Measurements from ENCODE around the gene MMP24. TPM values are rescaled to one million over a fixed set of nuclear protein-coding genes. Genes with fewer than 3 reads are reported as not detected.
A peak's percentile ranks its signal among the peaks of the same experiment; 100 is the strongest.

Gene MMP24
- total and polyA plus RNA-seq, 2 experiments from 2014 or later: 0.70 to 8.5 TPM

GRCh38 chr20:35237486-35237885, 11.0 kb downstream of the MMP24 start:
- TF ChIP-seq EZH2phosphoT487 (IDR thresholded peaks at IDR 0.05; ENCODE audit: insufficient read depth, low read depth): no peak
- no peak for TF ChIP-seq EZH2 (IDR thresholded peaks at IDR 0.05; ENCODE audit: insufficient read depth, poor library complexity, severe bottlenecking)
- DNase-seq: peak; percentile 70
- no peaks in the 10 kb centered on the region for H4K20me1 ChIP-seq (ENCODE audit: insufficient read depth)
- H3K4me2 ChIP-seq (ENCODE audit: unreplicated experiment): no peak overlapping the region
- H3K4me1 ChIP-seq (ENCODE audit: insufficient read depth): peaks cover 16% of the 10 kb centered on the region
- H3K9me2 ChIP-seq (ENCODE audit: insufficient read depth): no peaks in the 10 kb centered on the region
- no peak overlapping the region for H3K4me3 ChIP-seq
- peaks cover 8% of the 10 kb centered on the region; the same call in 1 of the 2 replicates for H3F3A ChIP-seq (ENCODE audit: insufficient read depth)
- H3K27me3 ChIP-seq (replicated peaks; ENCODE audit: insufficient read depth): no peaks in the 10 kb centered on the region
- in situ Hi-C loops (cut with MboI): no loop called here
- H3K27ac ChIP-seq: no peak overlapping the region
- H3K9ac ChIP-seq: no peak overlapping the region
- H2AFZ ChIP-seq: no peak overlapping the region
- H3K79me2 ChIP-seq (ENCODE audit: insufficient read depth): no peaks in the 10 kb centered on the region
- no peaks in the 10 kb centered on the region for H3K9me3 ChIP-seq (ENCODE audit: low read depth)
- H3K36me3 ChIP-seq (ENCODE audit: low read depth): no peaks in the 10 kb centered on the region

- DNase-seq: no peak
- H3K27ac ChIP-seq: no peak overlapping the region
- H2AFZ ChIP-seq: no peak overlapping the region
- 76 to 80% methylated on average over 4 of the region's 4 CpGs for WGBS, 2 experiments (ENCODE audit: low coverage in 1 of 2, low lambda C conversion rate in 2 of 2, missing lambda C conversion rate in 2 of 2)
- no peak overlapping the region for H3K9ac ChIP-seq
- H3F3A ChIP-seq (ENCODE audit: insufficient read depth): peaks cover 1% of the 10 kb centered on the region; the same call in 1 of the 2 replicates
- H3K27me3 ChIP-seq (replicated peaks; ENCODE audit: insufficient read depth): no peaks in the 10 kb centered on the region
- H3K9me2 ChIP-seq (ENCODE audit: insufficient read depth): no peaks in the 10 kb centered on the region
- H3K4me2 ChIP-seq (ENCODE audit: unreplicated experiment): no peak overlapping the region
- H3K4me1 ChIP-seq (ENCODE audit: insufficient read depth): peaks cover 9% of the 10 kb centered on the region
- in situ Hi-C loops (cut with MboI): no loop called here
- no peaks in the 10 kb centered on the region for H3K79me2 ChIP-seq (ENCODE audit: insufficient read depth)
- no peak for TF ChIP-seq EZH2phosphoT487 (IDR thresholded peaks at IDR 0.05; ENCODE audit: insufficient read depth, low read depth)
- no peak for TF ChIP-seq EZH2 (IDR thresholded peaks at IDR 0.05; ENCODE audit: insufficient read depth, poor library complexity, severe bottlenecking)
- no peaks in the 10 kb centered on the region for H4K20me1 ChIP-seq (ENCODE audit: insufficient read depth)
- no peaks in the 10 kb centered on the region for H3K36me3 ChIP-seq (ENCODE audit: low read depth)
- no peaks in the 10 kb centered on the region for H3K9me3 ChIP-seq (ENCODE audit: low read depth)
- no peak overlapping the region for H3K4me3 ChIP-seq
Measured at GRCh38 chr20:35238170-35238569, 11.7 kb downstream of the MMP24 start.

- Histone ChIP-seq H3F3A (ENCODE audit: insufficient read depth) (no peaks in the 10 kb centered on the region), H4K20me1 (ENCODE audit: insufficient read depth) (no peaks in the 10 kb centered on the region), H3K9me2 (ENCODE audit: insufficient read depth) (no peaks in the 10 kb centered on the region), H3K9me3 (ENCODE audit: low read depth) (no peaks in the 10 kb centered on the region), H3K79me2 (ENCODE audit: insufficient read depth) (no peaks in the 10 kb centered on the region), H3K4me2 (ENCODE audit: unreplicated experiment) (no peak overlapping the region), H3K4me3 (no peak overlapping the region), H2AFZ (no peak overlapping the region), H3K27ac (no peak overlapping the region), H3K36me3 (ENCODE audit: low read depth) (no peaks in the 10 kb centered on the region), H3K27me3 (replicated peaks; ENCODE audit: insufficient read depth) (no peaks in the 10 kb centered on the region), H3K9ac (no peak overlapping the region), H3K4me1 (ENCODE audit: insufficient read depth) (peaks cover 8% of the 10 kb centered on the region)
- TF ChIP-seq EZH2 (IDR thresholded peaks at IDR 0.05; ENCODE audit: insufficient read depth, poor library complexity, severe bottlenecking): no peak
- no peak for TF ChIP-seq EZH2phosphoT487 (IDR thresholded peaks at IDR 0.05; ENCODE audit: insufficient read depth, low read depth)
- in situ Hi-C loops (cut with MboI): no loop called here
- WGBS, 2 experiments (ENCODE audit: low coverage in 1 of 2, low lambda C conversion rate in 2 of 2, missing lambda C conversion rate in 2 of 2): 90 to 93% methylated on average over 5 of the region's 5 CpGs
- no peak for DNase-seq
Measured at GRCh38 chr20:35238735-35239134, 12.2 kb downstream of the MMP24 start.

- no peaks in the 10 kb centered on the region for H3K79me2 ChIP-seq (ENCODE audit: insufficient read depth)
- 69 to 79% methylated on average over 5 of the region's 5 CpGs for WGBS, 2 experiments (ENCODE audit: low coverage in 1 of 2, low lambda C conversion rate in 2 of 2, missing lambda C conversion rate in 2 of 2)
- H2AFZ ChIP-seq: no peak overlapping the region
- peaks cover 8% of the 10 kb centered on the region for H3K4me1 ChIP-seq (ENCODE audit: insufficient read depth)
- H3K9me3 ChIP-seq (ENCODE audit: low read depth): no peaks in the 10 kb centered on the region
- H3K4me2 ChIP-seq (ENCODE audit: unreplicated experiment): no peak overlapping the region
- H3F3A ChIP-seq (ENCODE audit: insufficient read depth): no peaks in the 10 kb centered on the region
- H3K4me3 ChIP-seq: no peak overlapping the region
- no peaks in the 10 kb centered on the region for H4K20me1 ChIP-seq (ENCODE audit: insufficient read depth)
- no peak for DNase-seq
- no peaks in the 10 kb centered on the region for H3K9me2 ChIP-seq (ENCODE audit: insufficient read depth)
- no peaks in the 10 kb centered on the region for H3K36me3 ChIP-seq (ENCODE audit: low read depth)
- H3K27me3 ChIP-seq (replicated peaks; ENCODE audit: insufficient read depth): no peaks in the 10 kb centered on the region
- TF ChIP-seq EZH2phosphoT487 (IDR thresholded peaks at IDR 0.05; ENCODE audit: insufficient read depth, low read depth) (no peak), EZH2 (IDR thresholded peaks at IDR 0.05; ENCODE audit: insufficient read depth, poor library complexity, severe bottlenecking) (no peak)
- in situ Hi-C loops (cut with MboI): no loop called here
- no peak overlapping the region for H3K27ac ChIP-seq
- H3K9ac ChIP-seq: no peak overlapping the region
Measured at GRCh38 chr20:35240083-35240810, 13.8 kb downstream of the MMP24 start.
